Eye (tissue), 1 donor: ENCODE data around the gene FYB1.
"Not testable (repeated sequence)": the region's sequence is repeated elsewhere in the genome, so short reads cannot be mapped to it uniquely, and the experiment has no call there.

Experiments used
- DNase-seq: peaks from one replicate; pipeline ENCODE4 v3.0.0-alpha.2; 2015

The FYB1 gene

DNA sequence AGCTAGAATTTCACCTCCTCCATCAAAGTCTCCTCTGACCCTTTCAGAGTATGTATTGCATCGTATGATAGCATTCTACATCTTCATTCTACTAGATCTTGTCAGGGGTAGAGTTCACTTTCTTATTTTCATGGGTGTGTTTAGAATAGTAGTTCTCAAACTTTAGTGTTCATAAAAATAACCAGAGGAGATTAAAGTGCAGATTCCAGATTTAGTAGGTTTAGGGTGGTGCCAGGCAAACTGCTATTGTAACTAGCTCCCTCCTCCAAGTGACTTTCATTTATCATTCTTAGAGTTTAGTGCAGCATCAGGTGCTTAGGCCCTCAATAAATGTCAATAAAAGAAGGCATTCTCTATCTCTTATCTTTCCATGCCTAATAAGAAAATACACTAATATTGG, 7.2 kb upstream of the FYB1 start:
- no peak for DNase-seq

GRCh38 chr5:39226100-39226451, 6.7 kb upstream of the FYB1 start:
- DNase-seq = no peak

GRCh38 chr5:39225405-39226099, 6.2 kb upstream of the FYB1 start:
- DNase-seq = no peak

GRCh38 chr5:39224196-39224761, 4.9 kb upstream of the FYB1 start:
- peak; percentile 18 for DNase-seq

- DNase-seq = no peak
Measured at GRCh38 chr5:39223565-39224156, 4.3 kb upstream of the FYB1 start.

DNA sequence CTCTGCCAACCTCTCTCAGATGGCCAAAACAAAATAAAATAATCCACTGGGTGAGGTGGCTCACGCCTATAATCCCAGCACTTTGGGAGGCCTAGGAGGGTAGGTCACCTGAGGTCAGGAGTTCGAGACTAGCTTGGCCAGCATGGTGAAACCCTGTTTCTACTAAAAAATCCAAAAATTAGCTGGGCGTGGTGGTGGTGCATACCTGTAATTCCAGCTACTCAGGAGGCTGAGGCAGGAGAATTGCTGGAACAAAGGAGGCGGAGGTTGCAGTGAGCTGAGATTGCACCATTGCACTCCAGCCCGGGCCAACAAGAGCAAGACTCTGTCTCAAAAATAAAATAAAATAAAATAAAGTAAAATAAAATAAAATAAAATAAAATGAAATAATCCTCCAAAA, 2.3 kb upstream of the FYB1 start:
- not testable (repeated sequence) for DNase-seq

- no peak for DNase-seq
Measured at GRCh38 chr5:39220280-39221030, 1.1 kb upstream of the FYB1 start.

- peak; percentile 13 for DNase-seq
Measured at GRCh38 chr5:39218482-39219402, 621 bp downstream of the FYB1 start.

- DNase-seq = peak; percentile 91
Measured at GRCh38 chr5:39217365-39218281, 1.7 kb downstream of the FYB1 start.

DNA sequence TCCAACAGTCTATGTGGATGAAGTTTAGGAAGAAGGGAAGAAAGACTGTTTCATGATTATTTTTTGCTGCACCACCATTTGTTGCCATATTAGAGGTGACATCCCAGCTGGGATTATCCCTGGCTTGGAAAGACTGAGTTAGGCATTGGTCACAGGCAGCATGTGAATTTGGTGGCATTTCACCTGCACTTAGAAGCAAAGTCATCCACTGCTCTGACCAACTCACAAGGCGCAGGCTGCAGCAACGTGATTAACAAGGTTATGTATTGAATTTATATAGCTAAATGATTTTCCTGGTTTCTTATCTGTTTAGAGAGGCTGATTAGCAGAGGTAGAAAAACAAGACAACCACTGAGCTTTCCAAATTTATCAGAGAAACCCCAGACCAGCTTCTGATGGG, 2.7 kb downstream of the FYB1 start:
- DNase-seq = no peak

DNA sequence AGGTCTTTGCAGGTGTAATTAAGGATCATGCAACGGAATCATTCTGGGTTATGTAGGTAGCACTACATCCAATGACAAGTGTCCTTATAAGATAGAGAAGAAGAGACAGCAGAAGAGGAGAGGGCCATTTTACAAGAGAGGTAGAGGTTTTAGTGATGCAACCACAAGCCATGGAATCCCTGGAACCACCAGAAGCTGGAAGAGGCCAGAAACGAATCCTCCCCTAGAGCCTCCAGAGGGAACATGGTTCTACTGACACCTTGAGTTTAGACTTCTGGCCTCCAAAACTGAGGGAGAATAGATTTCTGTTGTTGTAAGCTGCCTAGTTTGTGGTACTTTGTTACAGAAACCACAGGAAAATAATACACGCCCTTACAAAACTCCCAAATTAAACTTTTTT, 3.5 kb downstream of the FYB1 start:
- DNase-seq = no peak

- DNase-seq = no peak
Measured at GRCh38 chr5:39214912-39215709, 4.3 kb downstream of the FYB1 start.

DNA sequence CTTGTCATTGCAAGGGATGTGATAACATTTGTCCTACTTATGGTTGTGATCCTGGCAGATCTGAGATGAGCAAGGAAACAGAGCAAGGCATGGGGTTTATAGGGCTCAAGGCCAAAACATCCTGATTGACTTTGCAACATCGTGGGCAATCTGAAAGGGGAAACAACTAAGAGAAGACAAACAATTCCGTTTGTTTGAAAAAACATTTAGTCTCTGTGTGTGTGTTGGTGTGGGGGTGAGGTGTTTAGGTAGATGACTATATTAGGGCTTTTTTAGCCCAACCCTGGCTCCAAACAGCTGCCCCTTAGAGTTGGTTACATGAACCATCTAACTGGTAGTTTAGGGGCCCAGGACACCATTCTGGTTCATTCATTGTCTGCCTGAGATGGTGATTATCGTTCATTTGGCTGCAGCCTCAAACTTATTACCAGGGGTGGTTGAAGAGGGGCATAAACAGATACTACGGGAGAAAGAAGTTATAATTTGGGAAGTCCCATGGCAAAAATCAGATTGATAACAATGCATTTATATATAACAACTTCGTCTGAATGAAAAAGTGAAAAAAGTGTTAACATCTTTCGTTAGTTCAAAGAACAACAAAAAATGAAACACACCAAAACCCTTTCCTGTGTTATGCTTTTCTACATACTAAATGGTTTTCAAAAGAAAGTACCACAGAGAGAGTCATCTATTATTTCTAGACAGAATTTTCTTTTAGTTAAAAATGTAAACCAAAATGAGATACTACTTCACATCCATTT, 5.7 kb downstream of the FYB1 start:
- DNase-seq = no peak

DNA sequence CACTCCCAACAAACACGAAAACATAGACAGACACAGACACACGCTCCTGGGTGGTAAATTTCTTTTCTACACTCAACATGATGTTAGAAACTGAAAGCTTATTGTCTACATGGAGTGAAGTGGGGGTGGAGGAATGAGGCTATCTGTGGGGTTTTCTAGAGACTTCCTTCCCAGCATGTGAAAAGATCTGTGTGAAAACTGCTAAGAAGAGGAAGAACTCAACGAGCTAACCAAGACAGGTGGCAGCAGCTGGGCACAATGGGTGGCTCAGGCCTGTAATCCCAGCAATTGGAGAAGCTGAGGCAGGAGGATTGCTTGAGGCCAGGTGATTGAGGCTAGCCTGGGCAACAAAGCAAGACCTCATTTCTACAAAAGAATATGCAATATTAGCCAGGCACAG, 7.6 kb downstream of the FYB1 start:
- DNase-seq = no peak

GRCh38 chr5:39209924-39210323, 9.4 kb downstream of the FYB1 start:
- no peak for DNase-seq

DNA sequence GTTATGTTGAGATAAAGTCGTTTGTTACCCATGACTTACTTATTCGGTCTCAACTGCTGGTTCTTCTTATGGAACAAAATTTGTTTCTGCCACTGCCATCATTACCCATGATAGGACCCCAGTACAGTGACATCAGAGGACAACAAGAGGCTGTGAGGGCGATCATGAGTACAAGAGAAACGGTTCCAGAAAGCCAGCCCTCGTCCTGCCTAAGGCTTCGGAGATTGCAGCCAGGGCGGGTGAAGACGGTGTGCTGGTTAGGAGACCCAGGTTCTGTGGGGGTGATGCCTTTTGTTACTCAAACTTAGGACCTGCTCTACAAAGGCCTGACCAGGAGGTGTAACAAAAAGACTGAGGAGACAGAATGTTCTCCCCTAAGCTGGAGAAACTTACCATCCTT, 10.9 kb downstream of the FYB1 start:
- DNase-seq = no peak

- DNase-seq = no peak
Measured at GRCh38 chr5:39207345-39208045, 11.9 kb downstream of the FYB1 start.

- no peak for DNase-seq
Measured at GRCh38 chr5:39206630-39207321, 12.6 kb downstream of the FYB1 start.

GRCh38 chr5:39205550-39205949, 13.8 kb downstream of the FYB1 start:
- DNase-seq = no peak
